ENCODE data around the gene TXK.
A peak's percentile ranks its signal among the peaks of the same experiment; 100 is the strongest.

The TXK gene

GRCh38 chr4:48046059-48046458 is 88.0 kb downstream of the TXK start:
- no peak for DNase-seq

GRCh38 chr4:48044298-48044697 is 89.8 kb downstream of the TXK start:
- DNase-seq = no peak

- no peak for DNase-seq
Observed at GRCh38 chr4:48043504-48043903, 90.5 kb downstream of the TXK start.

- no peak for DNase-seq
Observed at GRCh38 chr4:48042979-48043461, 91.0 kb downstream of the TXK start.

GRCh38 chr4:48041535-48042137 is 92.4 kb downstream of the TXK start:
- DNase-seq = peak; percentile 37 to 56

- no peak for DNase-seq
Observed at GRCh38 chr4:48039561-48039960, 94.5 kb downstream of the TXK start.

GRCh38 chr4:48038666-48039065 is 95.4 kb downstream of the TXK start:
- DNase-seq = no peak

- no peak for DNase-seq
Observed at GRCh38 chr4:48037117-48037462, 97.0 kb downstream of the TXK start.

GRCh38 chr4:48035952-48036351 is 98.1 kb downstream of the TXK start:
- DNase-seq = no peak

GRCh38 chr4:48033825-48034413 is 100.1 kb downstream of the TXK start:
- peak; percentile 71 to 76 for DNase-seq

- DNase-seq = no peak
Observed at GRCh38 chr4:48033412-48033811, 100.6 kb downstream of the TXK start.

- no peak for DNase-seq
Observed at GRCh38 chr4:48032721-48033120, 101.3 kb downstream of the TXK start.

GRCh38 chr4:48031802-48032525 is 102.1 kb downstream of the TXK start:
- no peak for DNase-seq

- no peak for DNase-seq
Observed at GRCh38 chr4:48030470-48030869, 103.6 kb downstream of the TXK start.

- no peak for DNase-seq
Observed at GRCh38 chr4:48028696-48029095, 105.4 kb downstream of the TXK start.

GRCh38 chr4:48027653-48028052 is 106.4 kb downstream of the TXK start:
- no peak for DNase-seq

GRCh38 chr4:48025005-48025404 is 109.0 kb downstream of the TXK start:
- no peak for DNase-seq

- DNase-seq = no peak
Observed at GRCh38 chr4:48024522-48024921, 109.5 kb downstream of the TXK start.

GRCh38 chr4:48022192-48022799 is 111.8 kb downstream of the TXK start:
- no peak for DNase-seq

GRCh38 chr4:48021100-48021499 is 113.0 kb downstream of the TXK start:
- no peak for DNase-seq

GRCh38 chr4:48018112-48018511 is 115.9 kb downstream of the TXK start:
- DNase-seq = no peak

GRCh38 chr4:48017108-48017571 is 116.9 kb downstream of the TXK start:
- DNase-seq = peak; percentile 57 to 69

Measured in activated CD4-positive, alpha-beta T cell treated with anti-CD3 and anti-CD28 coated beads, Interleukin-2, amount 50 U/mL, for 48 hours (primary cell).